OCI-LY3 (cell line): ENCODE data around the gene ADH4.
"Not testable (repeated sequence)": the region's sequence is repeated elsewhere in the genome, so short reads cannot be mapped to it uniquely, and the experiment has no call there.

Source experiments
- H2AFZ ChIP-seq: fragments of 200-600, 300-600 bp; shearing (Covaris generic); 2 replicates; pipeline ENCODE4 v1.6.0; 2014; ENCODE audit warnings: antibody characterized with exemption, low read depth, low read length
- H3K27ac ChIP-seq: fragments of 200-600, 300-600 bp; sonication (generic); 2 replicates; pipeline ENCODE4 v1.5.1; 2014; ENCODE audit warnings: mild to moderate bottlenecking, low read length, moderate library complexity, mixed read lengths
- H3K27me3 ChIP-seq: fragments of 200-600, 300-600 bp; sonication (generic); 2 replicates; pipeline ENCODE4 v1.6.1; 2014; ENCODE audit warnings: low read depth, low read length, mixed read lengths
- H3K36me3 ChIP-seq: fragments of 200-600, 300-600 bp; sonication (generic); replicated peaks from 2 replicates; pipeline ENCODE3; 2014; ENCODE audit warnings: low read depth, low read length, mixed read lengths
- H3K4me1 ChIP-seq: fragments of 300-600, 200-600 bp; sonication (generic); 2 replicates; pipeline ENCODE4 v1.6.1; 2014; ENCODE audit warnings: low read length, mixed read lengths
- H3K4me2 ChIP-seq: fragments of 200-600, 300-600 bp; sonication (generic); 2 replicates; pipeline ENCODE4 v1.6.1; 2014; ENCODE audit warnings: low read length, mixed read lengths
- H3K4me3 ChIP-seq: fragments of 300-600, 200-600 bp; sonication (generic); 2 replicates; pipeline ENCODE4 v1.5.1; 2014; ENCODE audit warnings: antibody characterized with exemption, mild to moderate bottlenecking, low read length, moderate library complexity
- H3K79me2 ChIP-seq: fragments of 300-600, 200-600 bp; shearing (Covaris generic); 2 replicates; pipeline ENCODE4 v1.6.1; 2014; ENCODE audit warnings: mild to moderate bottlenecking, low read length, mixed read lengths
- H3K9ac ChIP-seq: fragments of 300-600, 200-600 bp; shearing (Covaris generic); 2 replicates; pipeline ENCODE4 v1.6.0; 2014; ENCODE audit warnings: mild to moderate bottlenecking, low read length, moderate library complexity
- H3K9me3 ChIP-seq: fragments of 200-600, 300-600 bp; shearing (Covaris generic); 2 replicates; pipeline ENCODE4 v1.6.1; 2014; ENCODE audit warnings: low read length, mixed read lengths; ENCODE audit not compliant: insufficient read depth
- H4K20me1 ChIP-seq: fragments of 200-600, 300-600 bp; sonication (generic); 2 replicates; pipeline ENCODE4 v1.6.1; 2016; ENCODE audit warnings: low read length, mixed read lengths; ENCODE audit not compliant: insufficient read depth
- CTCF ChIP-seq: fragments of 200-600, 300-600 bp; sonication (generic); IDR thresholded peaks from 2 replicates; pipeline ENCODE4 v1.5.1; 2014; ENCODE audit warnings: antibody characterized with exemption, low read length, low read depth
- EZH2phosphoT487 ChIP-seq: fragments of 200-600 bp; shearing (Covaris generic); IDR thresholded peaks from 2 replicates; pipeline ENCODE4 v1.6.1; 2018; ENCODE audit warnings: antibody characterized with exemption, mixed run types, low read depth

The ADH4 gene

GRCh38 chr4:99121008-99121407, 23.1 kb downstream of the ADH4 start:
- H3K27ac ChIP-seq, result no peak overlapping the region
- no peaks in the 10 kb centered on the region for H3K27me3 ChIP-seq
- H3K79me2 ChIP-seq, result no peaks in the 10 kb centered on the region
- H3K9ac ChIP-seq, result no peak overlapping the region
- H3K36me3 ChIP-seq, result no peaks in the 10 kb centered on the region
- no peaks in the 10 kb centered on the region for H3K9me3 ChIP-seq
- no peak overlapping the region for H3K4me3 ChIP-seq
- H4K20me1 ChIP-seq, result no peaks in the 10 kb centered on the region
- no peak overlapping the region for H2AFZ ChIP-seq
- TF ChIP-seq CTCF (no peak), EZH2phosphoT487 (no peak)
- H3K4me1 ChIP-seq, result no peaks in the 10 kb centered on the region
- H3K4me2 ChIP-seq, result no peak overlapping the region

GRCh38 chr4:99120501-99120900, 23.6 kb downstream of the ADH4 start:
- no peaks in the 10 kb centered on the region for H3K4me1 ChIP-seq

GRCh38 chr4:99117876-99118693, 26.0 kb downstream of the ADH4 start:
- Histone ChIP-seq H3K36me3 (no peaks in the 10 kb centered on the region), H3K79me2 (no peaks in the 10 kb centered on the region), H3K9me3 (no peaks in the 10 kb centered on the region), H3K27me3 (no peaks in the 10 kb centered on the region), H3K27ac (no peak overlapping the region), H3K4me1 (no peaks in the 10 kb centered on the region), H4K20me1 (no peaks in the 10 kb centered on the region), H3K9ac (no peak overlapping the region), H3K4me2 (peak overlapping the region; percentile 42), H3K4me3 (no peak overlapping the region), H2AFZ (no peak overlapping the region; the same call in 1 of the 2 replicates)
- TF ChIP-seq EZH2phosphoT487 (no peak), CTCF (peak; percentile 53)

More at GRCh38 chr4:99120501-99120900, 23.6 kb downstream of the ADH4 start:
- Histone ChIP-seq H3K9me3 (no peaks in the 10 kb centered on the region), H3K4me3 (no peak overlapping the region), H4K20me1 (no peaks in the 10 kb centered on the region), H3K9ac (no peak overlapping the region), H3K4me2 (no peak overlapping the region), H3K27ac (no peak overlapping the region), H3K27me3 (no peaks in the 10 kb centered on the region), H3K36me3 (no peaks in the 10 kb centered on the region), H3K79me2 (no peaks in the 10 kb centered on the region), H2AFZ (no peak overlapping the region)
- TF ChIP-seq CTCF (no peak), EZH2phosphoT487 (no peak)

- H3K36me3 ChIP-seq, H3K4me1 ChIP-seq, H3K27me3 ChIP-seq, H3K9me3 ChIP-seq, H4K20me1 ChIP-seq, H3K4me3 ChIP-seq, H3K27ac ChIP-seq, H3K9ac ChIP-seq, H3K79me2 ChIP-seq, H2AFZ ChIP-seq: not testable (repeated sequence)
- 0 out of 2 replicates have a peak overlapping the region, but pooled peaks have one; percentile 42 for H3K4me2 ChIP-seq
Observed at GRCh38 chr4:99117122-99117841, 26.8 kb downstream of the ADH4 start.

GRCh38 chr4:99109286-99109685, 34.8 kb downstream of the ADH4 start:
- not testable (repeated sequence) for H3K27me3 ChIP-seq, H3K4me2 ChIP-seq, H3K9ac ChIP-seq, H2AFZ ChIP-seq, H3K9me3 ChIP-seq, H3K36me3 ChIP-seq, H3K79me2 ChIP-seq, H3K4me1 ChIP-seq, H3K27ac ChIP-seq, H4K20me1 ChIP-seq, H3K4me3 ChIP-seq
